ENCODE measurements around the gene SENP8. TPM values are rescaled to one million over a fixed set of nuclear protein-coding genes. Genes with fewer than 3 reads are reported as not detected.

Gene SENP8
- total and polyA plus RNA-seq, 2 of the 8 experiments (the other 6 are each of a cell fraction or from before 2014, with no cell fraction given): 4.1 to 6.0 TPM

GRCh38 chr15:72179950-72180581 is 61.9 kb downstream of the SENP8 start:
- POLR2A ChIA-PET (ENCODE audit: partially characterized antibody): interaction anchor here (1.0 to 1.2 kb wide), 3 partner anchors 15 to 29 kb away, joined by 3 read pairs; partner anchors contain the start of gene GRAMD2A
- no peak for DNase-seq (ENCODE audit: low read depth in 1 of 2, low spot score in 2 of 2)
- WGBS, 2 experiments (ENCODE audit: extremely low coverage in 1 of 2, insufficient coverage in 1 of 2, insufficient read length in 1 of 2, insufficient replicate concordance in 2 of 2, low coverage in 1 of 2, low lambda C conversion rate in 2 of 2, missing lambda C conversion rate in 1 of 2): 91% methylated on average over 16 of the region's 16 CpGs; no CpG with 5 or more reads in 1 of the 2 experiments

More at GRCh38 chr15:72179950-72180581, 61.9 kb downstream of the SENP8 start:
- CTCF ChIA-PET (ENCODE audit: partially characterized antibody): interaction anchor here (0.6 to 1.7 kb wide), 4 partner anchors 13 to 655 kb away, joined by 3 to 4 read pairs (median 3); no protein-coding TSS in a partner anchor
- no peaks in the 10 kb centered on the region for H3K36me3 ChIP-seq (ENCODE audit: control insufficient read depth in 2 of 4, insufficient read depth in 4 of 4, low read length in 3 of 4)
- H2AFZ ChIP-seq (ENCODE audit: low read length): no peak overlapping the region
- H3K23me2 ChIP-seq (ENCODE audit: low read depth, low read length): peaks cover 4% of the 10 kb centered on the region; the same call in 1 of the 2 replicates
- H4K8ac ChIP-seq (ENCODE audit: extremely low read depth, insufficient read depth, low read length): no peak overlapping the region
- H2BK5ac ChIP-seq (ENCODE audit: low read depth, low read length): 0 out of 2 replicates have a peak overlapping the region, but pooled peaks have one; percentile 44
- no peak overlapping the region for H2AK5ac ChIP-seq (ENCODE audit: low read depth, low read length)
- no peak overlapping the region for H3K4me3 ChIP-seq (ENCODE audit: extremely low read depth in 1 of 4, insufficient read depth in 2 of 4, low read depth in 3 of 4, low read length in 4 of 4)
- no peak overlapping the region for H3K14ac ChIP-seq (ENCODE audit: insufficient read length)
- H2BK120ac ChIP-seq (replicated peaks; ENCODE audit: low read depth, low read length): no peak overlapping the region
- no peak overlapping the region for H3K23ac ChIP-seq (ENCODE audit: insufficient read length)
- no peaks in the 10 kb centered on the region for H3K79me2 ChIP-seq (ENCODE audit: control insufficient read depth in 1 of 2, insufficient read depth in 2 of 2, low read length in 2 of 2)
- no peak for FAIRE-seq
- no peak overlapping the region; a peak in 1 of 7 replicates for H3K9ac ChIP-seq (replicated peaks in 1 of 4; ENCODE audit: extremely low read depth in 1 of 4, low read depth in 3 of 4, low read length in 3 of 4)
- no peak overlapping the region for H3K18ac ChIP-seq (ENCODE audit: extremely low read depth, low read length)
- H3K79me1 ChIP-seq (ENCODE audit: low read depth, low read length): no peaks in the 10 kb centered on the region
- peak in 1 of 3 experiments; percentile 3; a peak in 1 of 4 replicates for TF ChIP-seq CTCF (IDR thresholded peaks at IDR 0.05; ENCODE audit: control extremely low read depth in 1 of 3, insufficient read depth in 1 of 3, low read depth in 1 of 3, low read length in 3 of 3)
- TF ChIP-seq TEAD4 (IDR thresholded peaks at IDR 0.05; ENCODE audit: low read depth, low read length): no peak
- no peaks in the 10 kb centered on the region for H4K20me1 ChIP-seq (replicated peaks in 1 of 2; ENCODE audit: control insufficient read depth in 1 of 2, insufficient read depth in 2 of 2, low read length in 2 of 2)
- H2BK20ac ChIP-seq (ENCODE audit: low read length): no peak overlapping the region
- H3K9me3 ChIP-seq (ENCODE audit: insufficient read depth in 2 of 2, low read depth in 1 of 2, low read length in 1 of 2): no peaks in the 10 kb centered on the region
- no peak overlapping the region for H2BK15ac ChIP-seq (ENCODE audit: low read length)
- no peak overlapping the region for H4K5ac ChIP-seq (ENCODE audit: insufficient read length, low read depth, low read length)
- peaks cover 0 to 15% (median 5%) of the 10 kb centered on the region in 4 experiments; a peak in 4 of 7 replicates for H3K27me3 ChIP-seq (replicated peaks in 1 of 4; ENCODE audit: control insufficient read depth in 3 of 4, extremely low read depth in 1 of 4, insufficient read depth in 3 of 4, low read length in 3 of 4)
- H3K4ac ChIP-seq (replicated peaks; ENCODE audit: insufficient read length, low read depth, low read length): no peak overlapping the region
- no peak overlapping the region for H3K56ac ChIP-seq (replicated peaks; ENCODE audit: insufficient read length, low read depth, low read length)
- peaks cover 0 to 7% (median 3%) of the 10 kb centered on the region in 4 experiments; a peak in 3 of 7 replicates for H3K4me1 ChIP-seq (replicated peaks in 1 of 4; ENCODE audit: control insufficient read depth in 3 of 4, insufficient read depth in 4 of 4, low read length in 3 of 4)
- no peak overlapping the region for H4K91ac ChIP-seq (replicated peaks; ENCODE audit: insufficient read length, low read length)
- 0 out of 2 replicates have a peak overlapping the region, but pooled peaks have one; percentile 17 for H2BK12ac ChIP-seq (ENCODE audit: low read depth, low read length)
- H3K27ac ChIP-seq (ENCODE audit: low read depth, low read length): no peak overlapping the region
- no peak overlapping the region for H3K4me2 ChIP-seq (ENCODE audit: insufficient read depth in 1 of 2, low read depth in 2 of 2, low read length in 2 of 2)
